22Rv1 (cell line): ENCODE data around the gene ANKRD55.

Source experiments
- ZFX ChIP-seq: fragments of 450-650 bp; IDR thresholded peaks from 2 replicates; pipeline ENCODE4 v1.6.1; 2017; ENCODE audit warnings: antibody characterized with exemption, borderline replicate concordance
- TF ChIP-seq, protein P1 (sequence below): fragments of 450-650 bp; IDR thresholded peaks from 2 replicates; pipeline ENCODE4 v1.5.1; 2017; ENCODE audit warnings: mild to moderate bottlenecking

DNA sequence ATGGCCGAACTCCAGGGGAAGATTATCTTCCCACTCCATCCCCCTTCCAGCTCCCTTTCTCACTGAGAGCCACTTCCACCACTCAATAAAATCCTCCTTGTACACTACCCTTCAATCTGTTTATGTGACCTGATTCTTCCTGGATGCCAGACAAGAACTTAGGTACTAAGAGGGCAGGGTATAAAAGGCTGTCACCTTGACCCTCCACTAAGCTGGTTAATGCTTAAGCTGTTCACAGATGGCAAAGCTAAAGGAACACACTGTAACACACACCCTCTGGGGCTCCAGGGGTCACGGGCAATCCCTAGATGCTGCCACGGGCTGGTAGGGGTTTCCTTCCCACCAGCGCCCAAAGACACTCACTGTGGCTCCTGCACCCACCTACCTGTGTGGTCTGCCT, 179.8 kb downstream of the ANKRD55 start:
- TF ChIP-seq, protein P1, sequence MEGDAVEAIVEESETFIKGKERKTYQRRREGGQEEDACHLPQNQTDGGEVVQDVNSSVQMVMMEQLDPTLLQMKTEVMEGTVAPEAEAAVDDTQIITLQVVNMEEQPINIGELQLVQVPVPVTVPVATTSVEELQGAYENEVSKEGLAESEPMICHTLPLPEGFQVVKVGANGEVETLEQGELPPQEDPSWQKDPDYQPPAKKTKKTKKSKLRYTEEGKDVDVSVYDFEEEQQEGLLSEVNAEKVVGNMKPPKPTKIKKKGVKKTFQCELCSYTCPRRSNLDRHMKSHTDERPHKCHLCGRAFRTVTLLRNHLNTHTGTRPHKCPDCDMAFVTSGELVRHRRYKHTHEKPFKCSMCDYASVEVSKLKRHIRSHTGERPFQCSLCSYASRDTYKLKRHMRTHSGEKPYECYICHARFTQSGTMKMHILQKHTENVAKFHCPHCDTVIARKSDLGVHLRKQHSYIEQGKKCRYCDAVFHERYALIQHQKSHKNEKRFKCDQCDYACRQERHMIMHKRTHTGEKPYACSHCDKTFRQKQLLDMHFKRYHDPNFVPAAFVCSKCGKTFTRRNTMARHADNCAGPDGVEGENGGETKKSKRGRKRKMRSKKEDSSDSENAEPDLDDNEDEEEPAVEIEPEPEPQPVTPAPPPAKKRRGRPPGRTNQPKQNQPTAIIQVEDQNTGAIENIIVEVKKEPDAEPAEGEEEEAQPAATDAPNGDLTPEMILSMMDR = no peak
- TF ChIP-seq ZFX = no peak
